HCT116 (cell line): ENCODE measurements around the gene LAMA1. TPM values are rescaled to one million over a fixed set of nuclear protein-coding genes. Genes with fewer than 3 reads are reported as not detected.
A peak's percentile ranks its signal among the peaks of the same experiment; 100 is the strongest.

ENCODE experiments used
- ATAC-seq: fragments of 200-7000 bp; cut with Tn5 transposase; 2 replicates; pipeline ENCODE4 v1.9.1; 2020; ENCODE audit warnings: mild to moderate bottlenecking, moderate library complexity
- BruUV-seq: library from RNA; stranded (reverse); fragments of 400-500 nt; replicated peaks from 2 replicates; lab custom pipeline; 2021; lab: Mats Ljungman, UMichigan
- CTCF ChIA-PET: fragments of 300-600 bp; sonication (Branson Sonifier 250); formaldehyde crosslinking; loops from one replicate; lab custom pipeline; 2021; ENCODE audit warnings: antibody characterized with exemption; lab: Charles Lee
- POLR2A ChIA-PET: fragments of 300-600, 350-600 bp; sonication (Branson Sonifier 250); formaldehyde crosslinking; loops from one replicate; lab custom pipeline; 2021; ENCODE audit warnings: antibody characterized with exemption; lab: Charles Lee
- RAD21 ChIA-PET, 2 experiments: fragments of 300-600 bp; sonication (Branson Sonifier 250); formaldehyde crosslinking; loops; one replicate each; lab custom pipeline; 2023; ENCODE audit warnings: low total read pairs in 2 of 2; ENCODE audit not compliant: uncharacterized antibody in 2 of 2, unreplicated experiment in 2 of 2, low non-redundant PET in 1 of 2; lab: Charles Lee
- DNase-seq: peaks from one replicate; pipeline ENCODE4 v3.0.0-alpha.2; 2010; ENCODE audit warnings: low read depth, low spot score
- H2AFZ ChIP-seq: fragments of 200-600 bp; shearing (Covaris generic), sonication (generic); 2 replicates; pipeline ENCODE4 v1.6.1; 2017; ENCODE audit warnings: low read depth, mixed run types, mixed read lengths, antibody characterized with exemption, low read length; ENCODE audit not compliant: poor library complexity, severe bottlenecking
- H3K27ac ChIP-seq: 2 replicates; pipeline ENCODE4 v1.5.1; 2012; ENCODE audit warnings: low read depth, low read length
- H3K27me3 ChIP-seq: fragments of 200-600 bp; sonication (generic); 2 replicates; pipeline ENCODE4 v1.6.1; 2016; ENCODE audit warnings: mixed run types, low read length, mixed read lengths; ENCODE audit not compliant: insufficient read depth
- H3K36me3 ChIP-seq, 2 experiments: fragments of 200-500 bp in 1 of 2; fragments of 200-600 bp in 1 of 2; sonication (Bioruptor generic) in 1 of 2; sonication (generic) in 1 of 2; 2 replicates each; pipeline versions ENCODE4 v1.5.1 to v1.6.1; 2014 to 2016; ENCODE audit warnings: low read length in 2 of 2, inconsistent platforms in 1 of 2, mixed read lengths in 1 of 2, mixed run types in 1 of 2; ENCODE audit not compliant: insufficient read depth in 2 of 2, control insufficient read depth in 1 of 2
- H3K4me1 ChIP-seq, 2 experiments: fragments of 200-600 bp in 1 of 2; sonication (generic) in 1 of 2; 2 replicates each; pipeline versions ENCODE4 v1.5.1 to v1.6.1; 2012 to 2017; ENCODE audit warnings: low read length in 2 of 2, inconsistent platforms in 1 of 2, mild to moderate bottlenecking in 1 of 2, mixed read lengths in 1 of 2, mixed run types in 1 of 2, moderate library complexity in 1 of 2; ENCODE audit not compliant: insufficient read depth in 2 of 2, control insufficient read depth in 1 of 2
- H3K4me2 ChIP-seq: fragments of 200-600 bp; sonication (generic); 2 replicates; pipeline ENCODE4 v1.6.1; 2017; ENCODE audit warnings: mixed run types, low read length, mixed read lengths
- H3K4me3 ChIP-seq, 2 experiments: fragments of 200-600 bp in 1 of 2; sonication (generic) in 1 of 2; replicated peaks in 1 of 2; 2 replicates each; pipeline ENCODE4 v1.5.1; 2011 to 2016; ENCODE audit warnings: low read length in 2 of 2, control low read depth in 1 of 2, low read depth in 1 of 2, mild to moderate bottlenecking in 1 of 2, mixed read lengths in 1 of 2, mixed run types in 1 of 2
- H3K79me2 ChIP-seq: fragments of 200-600 bp; sonication (generic); 2 replicates; pipeline ENCODE4 v1.6.1; 2017; ENCODE audit warnings: mild to moderate bottlenecking, mixed run types, low read length, moderate library complexity, mixed read lengths; ENCODE audit not compliant: insufficient read depth
- H3K9ac ChIP-seq: fragments of 200-600 bp; sonication (generic); 2 replicates; pipeline ENCODE4 v1.6.1; 2016; ENCODE audit warnings: low read length, mixed read lengths
- H3K9me2 ChIP-seq: fragments of 200-600 bp; sonication (generic), shearing (Covaris generic); 2 replicates; pipeline ENCODE4 v1.6.1; 2017; ENCODE audit warnings: mixed run types, mild to moderate bottlenecking, moderate library complexity; ENCODE audit not compliant: insufficient read depth
- H3K9me3 ChIP-seq, 2 experiments: fragments of 200-500 bp in 1 of 2; fragments of 200-600 bp in 1 of 2; sonication (Bioruptor generic) in 1 of 2; sonication (generic) in 1 of 2; 2 replicates each; pipeline ENCODE4 v1.6.1; 2014 to 2017; ENCODE audit warnings: low read length in 2 of 2, mixed read lengths in 2 of 2, inconsistent platforms in 1 of 2, low read depth in 1 of 2, mild to moderate bottlenecking in 1 of 2, mixed run types in 1 of 2, moderate library complexity in 1 of 2; ENCODE audit not compliant: control insufficient read depth in 1 of 2, insufficient read depth in 1 of 2
- H4K20me1 ChIP-seq: fragments of 200-600 bp; sonication (generic), shearing (Covaris generic); 2 replicates; pipeline ENCODE4 v1.6.1; 2017; ENCODE audit warnings: mixed run types, mild to moderate bottlenecking, moderate library complexity; ENCODE audit not compliant: insufficient read depth
- ATF3 ChIP-seq: IDR thresholded peaks from 2 replicates; pipeline ENCODE4 v1.6.1; 2012
- CTCF ChIP-seq, 3 experiments: fragments of 200-600 bp in 1 of 3; sonication (generic) in 1 of 3; IDR thresholded peaks in 2 of 3; conservative IDR thresholded peaks in 1 of 3; 2 replicates each; pipeline ENCODE4 v1.5.1; 2012 to 2017; ENCODE audit warnings: low read depth in 2 of 3, low read length in 2 of 3, antibody characterized with exemption in 1 of 3, borderline replicate concordance in 1 of 3, control low read depth in 1 of 3, mild to moderate bottlenecking in 1 of 3, mixed read lengths in 1 of 3, mixed run types in 1 of 3, moderate library complexity in 1 of 3; ENCODE audit not compliant: insufficient read depth in 1 of 3
- EZH2 ChIP-seq: fragments of 200-600 bp; sonication (generic); IDR thresholded peaks from 2 replicates; pipeline ENCODE4 v1.6.1; 2017; ENCODE audit warnings: antibody characterized with exemption, mixed run types
- EZH2phosphoT487 ChIP-seq: fragments of 200-600 bp; IDR thresholded peaks from 2 replicates; pipeline ENCODE4 v1.6.1; 2018; ENCODE audit warnings: antibody characterized with exemption, borderline replicate concordance
- FOSL1 ChIP-seq: IDR thresholded peaks from 2 replicates; pipeline ENCODE4 v1.6.1; 2012; ENCODE audit warnings: low read depth
- JUND ChIP-seq: IDR thresholded peaks from 2 replicates; pipeline ENCODE4 v1.6.1; 2012
- RAD21 ChIP-seq: IDR thresholded peaks from 2 replicates; pipeline ENCODE4 v1.6.1; 2012; ENCODE audit warnings: low read depth, mild to moderate bottlenecking
- REST ChIP-seq: IDR thresholded peaks from 2 replicates; pipeline ENCODE4 v1.6.1; 2012; ENCODE audit warnings: low read depth
- SP1 ChIP-seq: IDR thresholded peaks from 2 replicates; pipeline ENCODE4 v1.6.1; 2012; ENCODE audit warnings: low read depth
- TCF7L2 ChIP-seq: IDR thresholded peaks from 2 replicates; pipeline ENCODE4 v1.7.0; 2011; ENCODE audit warnings: borderline replicate concordance, inconsistent platforms; ENCODE audit not compliant: insufficient read depth, insufficient read length; ENCODE audit errors: extremely low read depth
- YY1 ChIP-seq: IDR thresholded peaks from 2 replicates; pipeline ENCODE4 v1.6.1; 2011; ENCODE audit warnings: low read length, low read depth, moderate library complexity, mild to moderate bottlenecking; ENCODE audit not compliant: insufficient replicate concordance; ENCODE audit errors: extremely low read depth
- ZFX ChIP-seq: fragments of 450-650 bp; IDR thresholded peaks from 2 replicates; pipeline ENCODE4 v1.6.1; 2017
- ZNF274 ChIP-seq: fragments of 200-500 bp; sonication (Bioruptor generic); IDR thresholded peaks from 2 replicates; pipeline ENCODE4 v1.6.1; 2014; ENCODE audit warnings: mild to moderate bottlenecking, low read depth, low read length, inconsistent platforms
- intact Hi-C: fragments of 100-400 bp; cut with micrococcal nuclease; formaldehyde crosslinking; loops from 2 replicates; pipeline ENCODE4 v1.10.0; 2022
- total RNA-seq: library from RNA; stranded (reverse); gene quantifications from one replicate; pipeline ENCODE4 v1.2.1, GENCODE V29; 2021; ENCODE audit not compliant: unreplicated experiment

Gene LAMA1
- total RNA-seq, 1 experiment from 2014 or later, result 0.05 TPM

GRCh38 chr18:7164323-7165004 is 46.9 kb upstream of the LAMA1 start:
- ChIA-PET POLR2A (no interaction called here), RAD21 (no interaction called here), CTCF (no interaction called here)
- no peaks in the 10 kb centered on the region for H3K9me2 ChIP-seq
- H3K9ac ChIP-seq, result no peak overlapping the region
- no peak for ATAC-seq
- H4K20me1 ChIP-seq, result no peaks in the 10 kb centered on the region
- no peak overlapping the region for H3K4me2 ChIP-seq
- intact Hi-C loops, result no loop called here
- no peaks in the 10 kb centered on the region for H3K4me1 ChIP-seq
- BruUV-seq, result no TSS peak
- no peaks in the 10 kb centered on the region for H3K36me3 ChIP-seq
- no peaks in the 10 kb centered on the region for H3K79me2 ChIP-seq
- H2AFZ ChIP-seq, result no peak overlapping the region
- peaks cover 0 to 18% of the 10 kb centered on the region in 2 experiments; a peak in 1 of 4 replicates for H3K9me3 ChIP-seq
- no peak overlapping the region for H3K4me3 ChIP-seq
- TF ChIP-seq ZNF274 (no peak), EZH2 (no peak), EZH2phosphoT487 (no peak), SP1 (no peak), ZFX (no peak), CTCF (IDR thresholded peaks at IDR 0.05 in 2 of 3, conservative IDR thresholded peaks at IDR 0.05 in 1 of 3; ENCODE audit: borderline replicate concordance in 1 of 3, insufficient read depth in 1 of 3, low read depth in 2 of 3, low read length in 2 of 3) (0 out of 6 replicates have a peak, but pooled peaks of 1 of the 3 experiments have one; percentile 13), TCF7L2 (no peak), YY1 (no peak), FOSL1 (no peak), RAD21 (peak; percentile 6; the same call in 1 of the 2 replicates), REST (no peak), ATF3 (no peak), JUND (no peak)
- TF ChIP-seq, all 23 proteins: peak for 2
- Histone ChIP-seq H3K27me3 (no peaks in the 10 kb centered on the region), H3K27ac (no peak overlapping the region)
- DNase-seq, result no peak
